Stimulated activated CD8-positive, alpha-beta memory T cell treated with anti-CD3 and anti-CD28 coated beads, Interleukin-7, amount 100 ng/mL, for 24 hours (primary cell): ENCODE measurements around the gene TEX44.
"Not testable (repeated sequence)": the region's sequence is repeated elsewhere in the genome, so short reads cannot be mapped to it uniquely, and the experiment has no call there.

Experiments used
- DNase-seq: peaks from one replicate; pipeline ENCODE4 v3.0.0-alpha.2; 2020; ENCODE audit warnings: low read depth

TEX44 gene

DNA sequence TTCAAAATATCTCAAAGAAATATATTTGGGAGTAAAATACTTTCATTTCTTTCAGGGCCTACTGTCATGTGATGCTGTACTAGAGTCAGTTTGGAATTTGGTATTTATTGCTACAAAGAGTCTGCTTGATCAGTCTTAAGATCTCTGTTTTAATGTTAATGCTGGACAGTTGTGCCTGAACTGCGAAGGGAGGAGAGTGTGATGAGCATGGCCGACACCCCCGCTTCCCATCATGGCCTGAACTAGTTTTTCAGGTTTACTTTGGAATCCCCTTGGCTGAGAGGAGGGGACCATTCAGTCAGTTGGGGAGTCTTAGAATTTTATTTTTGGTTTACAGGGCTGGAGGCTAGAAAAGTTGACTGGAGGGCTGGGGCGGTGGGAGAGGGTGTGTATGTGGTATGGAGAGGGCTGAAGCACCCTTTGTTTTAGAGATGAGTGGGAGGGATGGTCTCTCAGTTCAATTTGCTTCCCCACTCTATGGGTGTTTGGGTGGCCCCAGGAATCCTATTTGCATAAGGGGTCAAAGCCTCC lies 20.9 kb upstream of the TEX44 start:
- DNase-seq = no peak

DNA sequence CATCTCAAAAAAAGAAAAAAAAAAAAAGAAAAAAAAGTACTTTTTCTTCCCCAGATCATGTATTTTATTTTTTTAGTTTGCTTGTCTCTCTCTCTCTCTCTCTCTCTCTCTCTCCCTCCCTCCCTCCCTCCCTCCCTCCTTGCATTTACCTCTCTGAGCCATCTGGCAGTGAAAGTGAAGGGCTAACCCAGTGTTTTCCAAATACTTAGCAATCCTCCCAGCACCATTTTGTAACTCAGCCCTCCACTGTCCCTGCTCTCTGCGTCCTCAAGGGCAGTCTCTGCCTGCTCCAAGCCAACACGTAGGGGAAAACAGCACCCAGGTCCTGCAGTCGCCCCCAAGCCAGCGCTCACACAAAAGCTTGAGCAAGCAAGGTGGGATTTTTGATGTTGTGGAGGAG lies 19.6 kb upstream of the TEX44 start:
- DNase-seq = no peak

DNA sequence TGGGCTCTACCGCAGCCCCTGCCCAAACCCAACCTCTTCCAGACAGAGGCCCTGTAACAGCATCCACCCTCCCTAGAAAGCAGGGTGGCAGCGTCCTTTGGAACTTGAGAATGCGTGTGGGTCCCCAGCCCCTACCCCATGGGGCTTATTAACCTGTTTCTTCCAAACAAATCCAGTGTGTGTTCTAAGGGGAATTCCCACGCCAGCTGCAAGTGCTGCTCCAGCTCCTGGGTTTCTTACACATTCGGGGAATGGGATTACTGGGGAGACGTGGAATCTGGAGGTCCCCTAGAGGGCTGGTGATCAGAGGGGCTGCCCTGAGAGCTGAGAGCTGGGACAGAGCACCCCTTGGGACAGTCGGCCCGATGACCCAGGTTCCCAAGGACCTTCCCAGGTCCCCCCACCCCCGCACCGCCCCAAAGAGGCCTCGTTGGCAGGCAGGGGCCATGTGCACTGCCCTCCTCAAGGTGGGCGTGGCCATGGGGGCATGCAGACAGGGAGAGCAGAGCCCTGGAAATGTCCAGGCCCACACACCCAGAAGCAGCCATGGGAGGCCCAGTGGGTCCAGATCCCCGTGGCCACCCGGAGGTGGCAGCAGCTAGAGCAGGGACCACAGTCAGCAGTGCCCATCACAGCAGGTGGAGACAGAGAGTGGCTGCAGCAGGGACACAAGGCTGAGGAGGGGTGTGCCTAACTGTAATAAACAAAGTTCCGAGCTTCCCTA lies 18.8 kb upstream of the TEX44 start:
- DNase-seq = no peak

DNA sequence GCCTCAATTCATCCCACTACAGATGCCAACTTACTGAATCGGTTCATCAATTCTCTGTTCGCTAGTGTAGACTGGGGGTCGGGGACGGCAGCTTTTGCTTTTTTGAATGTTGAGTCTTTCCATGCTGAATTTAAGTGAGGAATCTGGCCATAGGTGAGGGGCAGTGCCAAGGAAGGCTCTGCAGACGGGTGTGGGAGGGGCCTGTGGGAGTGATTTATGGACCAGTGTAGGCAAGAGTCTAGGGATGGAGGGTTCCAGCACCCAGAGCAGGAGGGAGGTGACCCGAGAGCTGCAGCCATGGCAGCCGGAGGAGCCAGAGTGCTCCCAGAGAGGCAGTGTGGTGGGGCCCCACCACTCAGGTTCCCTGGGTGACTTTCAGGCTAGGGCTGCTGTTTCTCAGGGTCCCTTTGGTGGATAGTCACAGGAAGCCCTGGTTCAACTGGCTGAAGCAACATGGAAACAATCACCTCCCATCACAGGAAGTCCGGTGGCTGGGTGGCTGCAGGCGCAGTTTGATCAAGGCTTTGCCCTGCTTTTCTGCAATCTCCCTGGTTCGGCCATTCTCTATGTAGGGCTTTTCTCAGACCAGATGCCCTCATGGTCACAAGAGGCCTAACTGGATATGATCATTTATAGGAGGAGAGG lies 16.9 kb upstream of the TEX44 start:
- no peak for DNase-seq

DNA sequence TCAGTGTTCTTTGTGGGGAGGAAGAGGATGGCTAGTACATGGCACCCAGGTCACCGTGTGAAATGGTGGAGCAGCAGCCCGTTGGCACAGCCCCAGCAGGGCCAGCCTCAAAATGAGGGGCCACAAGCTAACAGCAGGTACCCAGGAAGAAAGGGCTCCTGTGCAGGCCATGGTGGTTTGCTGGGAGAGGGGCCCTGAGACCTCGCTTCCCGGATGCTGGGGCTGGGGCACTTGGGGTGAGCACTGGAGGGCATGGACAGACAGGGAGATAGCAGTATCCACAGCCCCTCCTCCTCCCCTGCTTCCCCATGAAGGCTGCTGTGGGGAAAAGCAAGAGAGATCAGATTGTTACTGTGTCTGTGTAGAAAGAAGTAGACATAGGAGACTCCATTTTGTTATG lies 16.2 kb upstream of the TEX44 start:
- DNase-seq = no peak

DNA sequence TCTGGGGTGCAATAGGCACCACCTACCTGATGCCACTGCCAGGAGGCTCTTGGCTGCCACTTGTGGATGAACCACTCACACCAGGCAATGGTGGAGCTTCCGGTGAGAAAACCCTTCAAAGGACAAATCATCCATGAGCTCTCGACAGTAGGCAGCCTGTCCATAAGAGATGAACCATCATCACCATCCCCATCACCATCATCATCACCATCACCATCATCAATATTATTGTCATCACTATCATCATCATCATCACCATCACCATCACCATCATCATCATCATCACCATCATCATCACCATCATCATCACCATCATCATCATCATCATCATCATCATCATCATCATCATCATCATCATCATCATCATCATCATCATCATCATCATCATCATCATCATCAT lies 14.0 kb upstream of the TEX44 start:
- DNase-seq = not testable (repeated sequence)

DNA sequence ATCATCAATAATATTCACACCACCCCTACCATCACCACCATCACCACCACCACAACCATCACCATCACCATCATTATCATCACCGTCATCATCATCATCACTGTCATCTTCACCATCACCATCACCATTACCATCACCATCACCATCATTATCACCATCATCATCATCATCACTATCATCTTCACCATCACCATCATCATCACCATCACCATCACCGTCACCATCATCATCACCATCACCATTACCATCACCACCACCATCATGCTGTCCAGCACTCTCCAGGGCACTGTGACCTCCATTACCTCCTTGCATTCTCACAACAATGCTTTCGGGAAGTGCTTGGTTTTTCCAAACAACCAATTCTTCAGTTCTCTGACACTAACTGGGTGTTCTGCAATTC lies 13.1 kb upstream of the TEX44 start:
- DNase-seq = no peak

DNA sequence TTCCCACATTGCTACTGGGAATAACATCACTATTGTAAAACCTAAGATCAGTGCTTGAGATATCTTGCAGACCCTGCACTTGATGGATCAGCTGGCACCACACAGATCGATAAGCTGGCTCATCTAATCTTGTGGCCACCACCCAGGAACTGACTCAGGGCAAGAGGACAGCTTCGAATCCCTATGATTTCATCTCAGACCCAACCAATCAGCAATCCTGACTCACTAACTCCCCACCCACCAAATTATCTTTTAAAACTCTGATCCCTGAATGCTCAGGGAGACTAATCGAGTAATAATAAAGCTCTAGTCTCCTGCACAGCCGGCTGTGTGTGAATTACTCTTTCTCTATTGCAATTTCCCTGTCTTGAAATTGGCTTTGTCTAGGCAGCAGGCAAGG lies 11.3 kb upstream of the TEX44 start:
- DNase-seq = no peak

DNA sequence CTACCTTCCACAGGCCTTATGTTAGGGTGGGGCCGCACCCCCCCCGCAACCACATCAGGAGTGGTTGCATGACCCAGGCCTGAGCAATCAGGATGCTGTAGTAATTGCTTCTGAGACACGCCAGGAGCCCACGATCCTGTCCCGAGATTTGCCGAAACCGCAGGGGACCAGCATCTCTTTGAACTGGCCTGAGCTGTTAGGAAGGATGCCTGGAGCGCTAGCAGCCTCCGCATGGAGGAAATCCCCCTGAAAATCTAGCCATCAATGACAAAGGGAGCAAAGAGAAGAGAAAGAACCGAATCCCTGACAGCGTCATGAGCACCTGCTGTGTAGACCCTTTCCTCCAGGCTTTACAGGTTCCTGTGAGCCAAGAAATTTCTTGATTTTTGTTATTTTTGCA lies 8.7 kb upstream of the TEX44 start:
- DNase-seq = no peak

DNA sequence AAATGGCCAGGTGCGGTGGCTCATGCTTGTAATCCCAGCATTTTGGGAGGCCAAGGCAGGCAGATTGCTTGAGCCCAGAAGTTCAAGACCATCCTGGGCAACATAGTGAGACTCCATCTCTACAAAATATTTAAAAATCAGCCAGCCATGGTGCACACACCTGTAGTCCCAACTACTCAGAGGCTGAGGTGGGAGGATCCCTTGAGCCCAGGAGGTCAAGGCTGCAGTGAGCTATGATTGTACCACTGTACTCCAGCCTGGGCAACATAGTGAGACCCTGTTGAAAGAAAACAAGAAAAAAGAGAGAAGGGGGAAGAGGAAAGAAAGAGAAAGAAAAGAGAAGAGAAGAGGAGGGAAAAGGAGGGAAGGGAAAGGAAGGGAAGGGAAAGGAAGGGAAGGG lies 4.9 kb upstream of the TEX44 start:
- DNase-seq = not testable (repeated sequence)

DNA sequence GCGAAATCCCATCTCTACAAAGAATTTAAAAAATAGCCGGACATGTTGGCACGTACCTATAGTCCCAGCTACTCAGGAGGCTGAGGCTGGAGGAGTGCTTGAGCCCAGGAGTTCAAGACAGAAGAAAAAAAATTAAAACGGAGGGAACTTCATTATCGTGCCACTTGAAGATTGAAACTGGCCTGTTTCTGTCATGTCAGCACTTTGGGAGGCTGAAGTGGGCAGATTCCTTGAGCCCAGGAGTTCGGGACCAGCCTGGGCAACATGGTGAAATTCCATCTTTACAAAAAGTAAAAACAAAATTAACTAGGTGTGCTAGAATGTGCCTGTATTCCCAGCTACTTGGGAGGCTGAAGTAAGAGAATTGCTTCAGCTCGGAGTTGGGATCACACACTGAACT lies 3.0 kb upstream of the TEX44 start:
- DNase-seq = no peak

DNA sequence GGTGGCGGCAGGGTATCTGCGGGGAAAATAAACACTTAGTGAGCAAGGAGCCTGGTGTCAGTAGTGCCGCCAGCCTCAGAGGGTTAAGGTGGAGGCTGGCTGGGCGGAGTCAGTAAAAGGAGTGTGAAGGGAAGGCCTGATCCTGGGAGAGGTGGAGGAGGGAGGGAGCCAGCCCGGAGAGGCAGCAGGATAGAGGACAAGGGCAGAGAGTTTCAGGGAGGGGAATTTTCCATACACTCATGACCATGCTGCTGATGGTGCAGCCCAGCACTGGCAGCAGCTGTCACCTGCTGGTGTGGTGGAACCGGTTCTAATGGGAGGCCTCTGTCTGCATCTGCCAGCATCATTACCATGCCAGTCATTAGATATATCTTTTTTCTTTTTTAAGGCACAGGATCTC lies 2.0 kb upstream of the TEX44 start:
- DNase-seq = no peak

DNA sequence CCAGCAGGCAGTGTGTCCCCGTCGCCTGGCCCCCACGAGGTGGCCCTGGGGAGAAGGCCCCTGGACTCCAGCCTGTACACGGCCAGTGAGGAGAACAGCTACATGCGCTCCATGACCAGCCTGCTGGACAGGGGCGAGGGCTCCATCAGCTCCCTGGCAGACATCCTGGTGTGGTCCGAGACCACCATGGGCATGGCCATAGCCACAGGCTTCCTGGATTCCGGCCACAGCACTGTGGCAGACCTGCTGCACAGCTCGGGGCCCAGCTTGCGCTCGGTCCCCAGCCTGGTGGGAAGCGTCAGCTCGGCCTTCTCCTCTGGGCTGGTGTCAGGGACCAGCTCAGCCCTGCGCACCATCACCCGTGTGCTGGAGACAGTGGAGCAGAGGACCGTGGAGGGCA lies 1.0 kb downstream of the TEX44 start:
- DNase-seq = no peak

DNA sequence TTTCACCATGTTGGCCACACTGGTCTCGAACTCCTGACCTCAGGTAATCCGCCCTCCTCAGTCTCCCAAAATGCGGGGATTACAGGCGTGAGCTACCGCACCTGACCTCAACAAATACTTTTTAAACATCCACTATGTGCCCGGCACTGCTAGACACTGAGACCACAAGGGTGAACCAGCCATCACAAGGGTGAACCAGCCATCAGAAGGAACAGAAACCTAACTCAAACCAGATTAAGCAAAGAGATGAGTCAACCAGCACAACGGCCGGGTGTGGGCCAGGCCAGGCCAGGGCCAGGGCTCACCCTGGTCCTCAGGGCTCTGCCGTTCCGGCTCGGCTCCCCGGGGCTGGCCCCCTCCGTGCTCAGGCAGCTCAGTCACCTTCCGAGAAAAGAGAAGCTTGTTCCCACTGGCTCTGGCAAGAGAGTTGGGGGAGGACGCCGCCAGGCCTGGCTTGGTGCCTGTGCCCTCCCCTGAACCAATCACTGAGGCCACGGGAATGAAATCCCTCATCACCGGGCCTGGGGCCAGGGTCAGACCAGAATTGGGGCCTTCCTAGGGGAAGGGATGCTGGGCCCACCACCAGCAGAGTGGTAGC lies 4.4 kb downstream of the TEX44 start:
- no peak for DNase-seq

DNA sequence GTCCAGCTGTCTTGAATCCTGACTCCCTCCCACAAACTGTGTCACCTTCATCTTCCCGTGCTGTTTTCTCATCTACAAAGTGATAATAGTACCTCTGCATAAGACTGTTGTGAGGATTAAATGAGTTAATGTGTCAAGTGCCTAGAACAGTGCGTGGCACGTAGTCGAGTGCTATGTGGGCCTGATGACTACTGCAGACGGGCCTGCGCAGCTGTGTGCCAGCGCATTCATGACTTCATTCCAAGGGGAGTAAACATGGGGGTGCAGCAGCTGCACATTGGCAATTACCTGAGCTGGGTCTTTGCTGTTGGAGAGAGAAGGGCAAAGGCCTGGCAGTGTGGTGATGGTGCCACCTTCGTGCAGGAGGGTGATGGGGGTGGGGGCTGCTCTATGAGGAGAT lies 5.0 kb downstream of the TEX44 start:
- DNase-seq = no peak

DNA sequence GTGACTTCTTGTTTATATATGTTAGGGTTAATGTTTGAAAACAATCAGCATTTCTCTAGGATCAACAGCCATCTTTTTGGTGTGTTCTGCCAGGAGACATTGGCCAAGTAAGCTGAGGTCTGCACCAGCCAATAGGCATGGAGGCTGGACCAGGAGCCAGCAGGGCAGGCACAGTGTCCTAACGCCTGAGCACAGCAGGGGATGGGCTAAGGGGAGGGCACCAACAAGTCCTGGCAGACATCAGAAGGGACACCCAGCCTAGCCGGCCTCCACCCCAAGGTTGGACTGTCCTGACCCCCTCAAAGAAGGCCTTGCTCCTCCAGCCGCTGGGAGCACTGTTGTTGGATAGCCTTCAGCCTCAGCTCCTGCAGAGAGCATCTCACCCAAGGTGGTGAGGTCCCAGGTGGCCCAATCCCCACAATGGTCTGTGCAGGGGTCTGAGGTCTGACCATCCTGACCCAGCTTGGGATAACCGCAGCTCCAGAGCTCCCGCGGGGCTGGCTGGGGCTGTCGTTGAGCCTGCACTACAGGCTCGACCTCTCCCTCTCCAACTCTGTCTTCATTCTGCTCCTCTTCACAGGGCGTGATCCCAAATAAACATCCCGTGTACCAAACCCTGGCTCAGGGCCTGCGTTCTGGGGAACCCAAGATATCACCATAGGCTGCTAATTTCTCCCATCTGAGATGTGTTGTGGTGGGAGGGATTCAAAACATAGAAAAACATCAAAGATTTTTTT lies 8.1 kb downstream of the TEX44 start:
- no peak for DNase-seq

DNA sequence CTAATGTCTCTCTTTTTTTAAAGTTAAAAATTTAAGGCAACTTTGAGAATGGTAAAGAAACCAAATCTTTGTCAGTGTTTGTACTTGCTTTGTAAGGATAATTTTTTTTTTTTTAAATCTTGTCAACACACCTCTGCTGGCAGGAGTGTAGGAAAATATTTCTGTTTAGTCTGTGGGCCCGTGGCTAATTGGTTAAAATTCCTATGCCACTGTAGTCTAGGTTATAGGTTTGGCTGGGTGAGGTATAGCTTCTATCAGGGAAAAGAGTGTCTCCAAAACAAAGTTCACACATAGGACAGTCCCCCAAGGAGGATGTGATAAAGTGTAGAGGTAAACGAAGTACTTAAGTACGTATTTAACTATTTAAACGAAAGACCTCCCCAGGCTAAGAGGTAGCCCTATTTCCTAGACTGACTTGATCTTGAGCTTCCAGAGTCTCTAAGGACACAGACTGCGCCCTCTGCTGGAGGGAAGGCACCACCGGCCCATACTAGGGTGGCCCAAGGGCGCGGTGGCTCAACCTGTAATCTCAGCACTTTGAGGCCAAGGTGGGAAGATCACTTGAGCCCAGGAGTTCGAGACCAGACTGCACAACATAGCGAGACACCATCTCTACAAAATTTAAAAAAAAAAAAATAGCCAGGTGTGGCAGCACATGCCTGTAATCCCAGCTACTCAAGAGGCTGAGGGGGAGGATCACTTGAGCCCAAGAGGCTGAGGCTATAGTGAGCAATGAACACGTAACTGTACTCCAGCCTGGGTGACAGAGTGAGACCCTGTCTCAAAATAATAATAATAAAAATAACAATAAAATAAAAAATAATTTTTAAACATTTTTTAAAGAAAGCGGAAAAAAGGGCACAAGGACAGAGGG lies 8.9 kb downstream of the TEX44 start:
- peak; percentile 76 for DNase-seq

DNA sequence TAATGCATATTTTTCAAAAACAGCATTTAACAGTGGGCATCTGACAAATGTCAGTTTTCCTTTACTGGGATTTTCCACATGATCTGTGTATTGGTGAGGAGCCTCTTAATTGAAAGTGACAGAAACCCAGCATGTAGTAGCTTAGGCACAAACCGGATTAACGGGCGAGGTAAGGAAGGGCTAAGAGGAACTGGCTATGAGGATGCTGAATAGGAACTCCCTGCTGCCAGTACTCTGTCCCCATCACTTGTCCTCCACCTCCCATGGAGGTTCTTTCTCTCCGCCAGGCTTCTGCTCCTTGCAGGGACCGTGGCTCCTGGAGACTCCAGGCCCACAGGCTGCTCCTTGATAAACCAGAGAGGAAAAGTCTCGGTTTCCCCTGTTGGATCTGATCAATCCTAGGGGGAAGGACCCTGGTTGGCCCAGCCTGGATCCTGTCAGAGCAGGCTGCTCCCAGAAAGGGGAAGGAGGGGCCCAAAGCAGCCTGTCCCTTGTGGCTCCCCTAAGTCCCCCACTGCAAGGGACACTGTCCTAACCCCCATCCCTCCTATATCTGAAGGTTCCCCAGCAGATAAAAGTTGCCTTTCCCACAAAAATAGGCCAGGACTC lies 10.3 kb downstream of the TEX44 start:
- no peak for DNase-seq

DNA sequence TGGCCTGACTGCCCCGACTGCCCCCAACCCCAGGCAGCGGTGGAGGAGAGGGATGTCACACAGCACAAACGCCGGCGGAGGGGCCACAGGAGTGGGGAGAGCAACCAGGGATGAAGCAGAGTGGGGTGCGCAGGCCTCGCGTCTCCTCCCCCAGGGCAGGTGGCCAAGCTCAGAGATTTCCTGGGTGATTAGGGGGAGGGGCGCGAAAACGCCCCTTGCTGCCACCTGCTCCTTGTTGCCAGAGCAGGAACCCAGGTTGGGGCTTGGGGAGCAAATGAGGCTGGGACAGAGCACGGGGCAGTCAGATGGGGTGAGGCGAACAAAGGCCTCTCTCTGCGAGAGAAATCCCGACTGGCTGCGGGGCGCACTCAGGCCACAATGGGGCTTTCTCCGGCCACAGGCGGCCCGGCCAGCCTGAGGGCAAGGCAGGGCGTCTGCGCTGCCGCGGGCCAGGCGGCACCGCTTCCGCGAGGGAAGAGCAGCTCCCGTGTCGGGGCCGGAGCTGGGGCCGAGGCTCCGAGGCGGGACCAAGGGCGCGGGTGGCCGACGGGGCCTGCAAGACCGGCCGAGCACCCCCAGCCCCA lies 11.5 kb downstream of the TEX44 start:
- DNase-seq = no peak

DNA sequence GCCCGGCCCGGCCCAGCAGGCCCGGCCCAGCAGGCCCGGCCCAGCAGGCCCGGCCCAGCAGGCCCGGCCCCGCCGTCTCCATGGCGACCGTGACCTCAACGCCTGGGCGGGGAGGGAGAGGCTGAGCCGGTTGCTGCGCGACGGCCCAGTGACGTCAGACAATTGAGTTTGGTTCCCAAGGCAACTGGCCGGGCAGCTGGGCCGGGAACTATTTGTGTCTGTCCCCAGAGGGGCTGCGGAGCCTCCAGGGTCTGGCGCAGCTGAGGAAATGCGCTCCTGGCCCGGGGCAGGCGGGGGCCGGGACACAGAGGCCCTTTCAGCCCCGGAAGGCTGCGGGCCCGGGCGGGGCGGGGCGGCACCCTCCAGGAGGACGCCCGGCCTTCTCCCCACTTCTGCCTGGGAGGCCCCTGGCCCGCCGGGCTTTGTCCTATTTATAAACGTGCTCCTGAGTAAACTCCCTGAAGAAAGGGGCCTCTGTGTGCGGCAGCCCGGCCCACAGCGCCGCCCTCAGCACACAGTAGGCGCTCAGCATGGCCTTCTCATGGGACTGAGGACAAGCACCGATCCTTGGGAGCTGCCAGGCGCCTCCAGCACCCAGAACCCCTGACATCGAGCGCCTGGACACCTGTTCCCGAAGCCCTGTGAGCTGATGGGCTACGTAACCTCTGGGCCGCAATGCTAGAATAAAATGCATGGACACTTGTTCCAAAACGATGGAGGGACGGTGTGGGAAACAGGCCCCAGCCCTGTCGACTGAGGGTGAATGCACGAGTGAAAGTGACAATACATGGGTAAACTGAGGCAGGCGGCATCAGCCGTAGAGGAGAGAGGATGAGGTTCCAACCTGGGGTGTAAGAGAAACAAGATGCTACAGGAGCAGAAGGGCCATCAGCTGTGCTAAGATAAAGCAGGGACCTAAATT lies 12.3 kb downstream of the TEX44 start:
- peak; percentile 93 for DNase-seq
